ENCODE results near the gene BMAL2.
A peak's percentile ranks its signal among the peaks of the same experiment; 100 is the strongest.

Gene BMAL2, protein sequence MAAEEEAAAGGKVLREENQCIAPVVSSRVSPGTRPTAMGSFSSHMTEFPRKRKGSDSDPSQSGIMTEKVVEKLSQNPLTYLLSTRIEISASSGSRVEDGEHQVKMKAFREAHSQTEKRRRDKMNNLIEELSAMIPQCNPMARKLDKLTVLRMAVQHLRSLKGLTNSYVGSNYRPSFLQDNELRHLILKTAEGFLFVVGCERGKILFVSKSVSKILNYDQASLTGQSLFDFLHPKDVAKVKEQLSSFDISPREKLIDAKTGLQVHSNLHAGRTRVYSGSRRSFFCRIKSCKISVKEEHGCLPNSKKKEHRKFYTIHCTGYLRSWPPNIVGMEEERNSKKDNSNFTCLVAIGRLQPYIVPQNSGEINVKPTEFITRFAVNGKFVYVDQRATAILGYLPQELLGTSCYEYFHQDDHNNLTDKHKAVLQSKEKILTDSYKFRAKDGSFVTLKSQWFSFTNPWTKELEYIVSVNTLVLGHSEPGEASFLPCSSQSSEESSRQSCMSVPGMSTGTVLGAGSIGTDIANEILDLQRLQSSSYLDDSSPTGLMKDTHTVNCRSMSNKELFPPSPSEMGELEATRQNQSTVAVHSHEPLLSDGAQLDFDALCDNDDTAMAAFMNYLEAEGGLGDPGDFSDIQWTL

GRCh38 chr12:27332714-27333402 is at the start of gene BMAL2:
BMAL2 (plus strand) TSS chr12:27332836; CDS start chr12:27333073, 237 bp downstream.
- DNase-seq, result peak; percentile 22

- no peak for DNase-seq
Observed at GRCh38 chr12:27284021-27284420, 48.6 kb upstream of the BMAL2 start.

- no peak for DNase-seq
Observed at GRCh38 chr12:27284751-27285150, 47.9 kb upstream of the BMAL2 start.

DNA sequence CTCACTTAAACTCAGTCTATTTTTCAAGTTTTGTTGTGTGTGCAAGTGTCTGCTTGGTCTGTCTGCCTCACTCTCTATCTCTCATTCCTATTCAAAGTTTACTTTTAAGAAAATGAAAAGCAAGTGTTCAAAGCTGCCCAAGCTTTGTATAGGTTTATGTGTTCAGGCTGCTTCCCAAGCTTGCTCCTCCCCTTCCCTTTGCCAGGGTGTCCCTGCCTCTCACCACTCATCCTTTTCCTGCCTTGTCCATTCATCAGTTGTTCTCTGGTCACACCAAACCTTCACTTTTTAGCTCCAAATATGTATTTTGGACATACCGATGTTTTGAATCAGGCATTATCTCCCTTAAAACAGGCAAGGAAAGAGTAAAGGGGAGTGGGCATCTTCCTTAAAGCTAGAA is 47.2 kb upstream of the BMAL2 start:
- no peak for DNase-seq

DNA sequence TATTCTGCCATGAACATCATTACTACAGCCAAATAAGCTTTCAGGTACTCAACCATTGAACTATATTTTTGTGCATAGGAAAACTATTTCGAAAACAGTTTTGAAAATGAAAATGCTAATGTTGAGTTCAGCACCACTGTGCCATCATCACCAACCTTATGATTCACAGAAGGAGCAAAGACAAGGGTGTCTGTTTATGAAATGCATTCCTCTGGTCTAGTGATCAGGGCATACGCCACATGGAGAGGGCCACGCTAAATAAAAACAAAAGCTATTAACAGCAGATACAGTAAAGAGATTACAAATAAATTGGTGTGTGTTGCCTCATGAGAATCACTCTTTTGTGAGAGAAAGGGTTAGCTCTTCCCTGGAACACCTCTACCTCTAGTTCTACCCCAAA is 43.2 kb upstream of the BMAL2 start:
- DNase-seq, result no peak

- DNase-seq, result no peak
Observed at GRCh38 chr12:27290501-27291168, 42.0 kb upstream of the BMAL2 start.

GRCh38 chr12:27291862-27292261 is 40.8 kb upstream of the BMAL2 start:
- no peak for DNase-seq

- DNase-seq, result no peak
Observed at GRCh38 chr12:27292718-27293117, 39.9 kb upstream of the BMAL2 start.

- DNase-seq, result no peak
Observed at GRCh38 chr12:27293463-27293862, 39.2 kb upstream of the BMAL2 start.

DNA sequence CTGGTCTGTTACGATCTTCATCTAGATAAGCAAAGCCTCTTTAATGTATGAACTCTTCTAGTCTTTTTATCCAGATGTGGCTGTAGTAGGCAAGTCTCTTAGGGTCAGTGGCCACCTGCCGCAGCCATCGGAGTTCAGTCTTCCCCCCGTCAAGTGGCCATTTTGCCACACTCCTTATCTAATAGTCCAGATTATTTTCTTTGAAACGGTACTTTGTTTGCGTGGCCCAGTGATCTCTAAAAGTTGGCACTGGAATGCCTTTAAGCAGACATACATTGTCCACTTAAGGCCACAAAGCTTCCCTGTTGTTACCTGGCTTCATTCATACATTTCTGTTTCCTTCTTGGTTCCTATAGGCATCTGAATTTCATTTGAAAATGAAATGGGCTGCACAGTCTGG is 36.0 kb upstream of the BMAL2 start:
- no peak for DNase-seq

GRCh38 chr12:27297566-27297965 is 35.1 kb upstream of the BMAL2 start:
- DNase-seq, result no peak

DNA sequence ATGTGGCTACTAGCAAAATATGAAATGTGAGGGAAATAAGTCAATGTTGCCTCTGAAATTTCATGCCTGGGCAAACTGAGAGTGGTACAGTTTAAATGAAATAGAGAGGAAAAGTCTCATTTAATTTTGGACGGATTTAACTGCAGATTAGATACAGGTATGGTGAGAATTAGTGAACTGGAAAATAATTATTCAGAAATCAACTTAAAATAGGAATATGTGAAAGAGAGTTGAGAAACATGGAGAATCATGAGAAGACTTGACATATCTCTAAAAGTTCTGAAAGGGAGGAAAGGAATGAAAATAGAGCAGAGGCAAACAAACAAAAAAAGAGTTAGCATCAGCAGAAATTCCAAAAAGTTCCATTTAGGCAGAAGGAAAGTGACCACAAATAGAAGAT is 33.5 kb upstream of the BMAL2 start:
- no peak for DNase-seq

DNA sequence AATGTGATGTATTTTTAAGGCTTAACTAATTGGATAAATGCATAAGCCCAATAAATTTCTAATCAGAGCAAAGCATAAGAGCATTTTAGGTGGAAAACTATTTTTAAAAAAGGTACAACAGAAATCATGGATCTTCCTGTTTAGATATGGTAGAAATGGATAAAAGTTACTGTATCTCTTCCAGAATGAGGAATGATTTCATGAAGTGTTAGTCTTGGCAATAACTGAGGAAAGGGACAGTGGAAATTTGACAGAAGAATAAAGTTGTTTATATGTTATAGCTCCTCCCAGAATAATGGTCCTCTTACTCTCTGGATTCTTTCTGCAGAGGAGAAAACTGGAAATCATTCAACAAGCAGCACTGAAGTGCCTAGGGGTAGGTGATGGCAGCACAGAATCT is 32.4 kb upstream of the BMAL2 start:
- DNase-seq, result no peak

- no peak for DNase-seq
Observed at GRCh38 chr12:27303139-27304111, 29.2 kb upstream of the BMAL2 start.

- DNase-seq, result no peak
Observed at GRCh38 chr12:27304856-27305255, 27.8 kb upstream of the BMAL2 start.

DNA sequence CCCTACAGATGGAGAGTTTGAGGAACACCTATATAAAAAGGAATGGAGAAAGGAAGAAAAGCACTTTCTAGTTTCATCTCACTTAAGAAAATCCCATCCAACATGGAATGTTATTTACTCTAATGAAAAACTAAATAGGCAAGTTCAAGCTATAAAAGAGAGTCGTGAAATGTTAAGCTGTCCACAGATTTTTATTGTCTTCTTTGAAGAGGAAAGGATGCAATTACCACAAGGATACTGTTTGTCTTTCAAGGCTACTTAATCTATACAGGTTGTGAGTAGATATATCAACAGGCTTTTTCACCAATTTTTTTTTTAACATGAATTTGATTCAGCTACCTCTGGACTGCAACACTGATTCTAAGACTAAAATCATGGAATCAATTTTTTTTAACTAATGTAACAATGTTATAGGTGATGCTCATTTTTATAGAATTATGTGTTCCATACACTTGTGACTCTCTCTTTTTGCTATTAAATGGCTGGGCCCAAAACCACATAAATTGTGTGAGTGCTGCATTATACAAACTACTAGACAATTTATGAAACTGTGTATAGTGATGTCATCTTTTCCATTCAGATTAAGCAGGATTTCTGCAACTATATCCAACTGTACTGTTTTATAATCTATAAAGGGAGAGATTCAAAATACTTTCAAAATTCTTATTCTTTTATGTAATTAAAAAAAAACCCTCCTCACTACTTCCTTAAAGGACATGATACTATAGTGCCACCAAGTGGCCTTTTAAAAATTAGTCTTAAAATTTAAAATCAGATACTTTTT is 26.8 kb upstream of the BMAL2 start:
- no peak for DNase-seq

GRCh38 chr12:27309293-27309994 is 23.2 kb upstream of the BMAL2 start:
- DNase-seq, result no peak

DNA sequence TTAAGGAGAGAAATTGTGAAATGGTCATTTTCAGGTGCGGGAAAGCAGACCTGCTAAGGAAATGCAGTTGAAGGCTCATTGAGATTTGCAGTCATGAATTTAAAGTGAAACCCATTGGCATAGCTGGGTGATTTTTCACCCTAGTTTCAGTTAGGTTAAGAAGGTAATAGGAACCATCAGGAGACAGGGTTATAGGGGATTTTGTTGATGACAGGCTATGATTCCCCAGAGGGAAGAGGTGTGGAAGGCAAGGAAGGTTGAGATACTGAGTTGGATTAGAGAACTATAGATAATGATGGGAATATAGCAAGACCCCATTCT is 22.7 kb upstream of the BMAL2 start:
- no peak for DNase-seq

- DNase-seq, result no peak
Observed at GRCh38 chr12:27316947-27317346, 15.7 kb upstream of the BMAL2 start.

- no peak for DNase-seq
Observed at GRCh38 chr12:27319409-27319808, 13.2 kb upstream of the BMAL2 start.

GRCh38 chr12:27319848-27320247 is 12.8 kb upstream of the BMAL2 start:
- DNase-seq, result no peak
